Small intestine (tissue), 7 donors: Measurements from ENCODE around the gene CACNA2D2. TPM values are rescaled to one million over a fixed set of nuclear protein-coding genes. Genes with fewer than 3 reads are reported as not detected.

ENCODE experiments used
- DNase-seq, 2 donors: peaks; one replicate each; pipeline versions ENCODE4 v3.0.0 to v3.0.0-alpha.2; 2013
- FAIRE-seq: peaks from 2 replicates; lab custom pipeline; 2012; peaks lifted over from hg19 to GRCh38; lab: Jason Lieb, UNC
- H3K27ac ChIP-seq, 3 donors: one replicate each; pipeline ENCODE4 v1.5.1; 2013; ENCODE audit warnings: low read length in 2 of 3, mild to moderate bottlenecking in 2 of 3, control low read depth in 1 of 3, inconsistent platforms in 1 of 3, low read depth in 1 of 3, moderate library complexity in 1 of 3
- H3K27me3 ChIP-seq, 3 donors: one replicate each; pipeline ENCODE4 v1.6.1; 2013; ENCODE audit warnings: low read length in 3 of 3, inconsistent platforms in 1 of 3; ENCODE audit not compliant: control insufficient read depth in 3 of 3, insufficient read depth in 3 of 3
- H3K36me3 ChIP-seq, 3 donors: one replicate each; pipeline ENCODE4 v1.6.1; 2013; ENCODE audit warnings: low read length in 3 of 3, inconsistent platforms in 1 of 3, low read depth in 1 of 3, mild to moderate bottlenecking in 1 of 3, moderate library complexity in 1 of 3; ENCODE audit not compliant: control insufficient read depth in 3 of 3, insufficient read depth in 2 of 3
- H3K4me1 ChIP-seq, 3 donors: one replicate each; pipeline ENCODE4 v1.6.1; 2013; ENCODE audit warnings: low read length in 2 of 3, inconsistent platforms in 1 of 3, low read depth in 1 of 3, mild to moderate bottlenecking in 1 of 3, moderate library complexity in 1 of 3; ENCODE audit not compliant: control insufficient read depth in 3 of 3, insufficient read depth in 2 of 3
- H3K4me3 ChIP-seq, 3 donors: one replicate each; pipeline ENCODE4 v1.5.1; 2013; ENCODE audit warnings: low read length in 3 of 3, control low read depth in 1 of 3, inconsistent platforms in 1 of 3, low read depth in 1 of 3, mild to moderate bottlenecking in 1 of 3, moderate library complexity in 1 of 3
- H3K9me3 ChIP-seq, 2 donors: one replicate each; pipeline ENCODE4 v1.6.1; 2013; ENCODE audit warnings: low read depth in 1 of 2, low read length in 1 of 2; ENCODE audit not compliant: control insufficient read depth in 2 of 2, insufficient read depth in 1 of 2
- WGBS, 3 donors: extraction: QIAGEN DNeasy Blood & Tissue Kit; methylation state at CpG; one replicate each; pipeline ENCODE4 v1.1.7; 2013; 5-methylcytosine and 5-hydroxymethylcytosine counted together
- polyA plus RNA-seq, 4 donors: library from polyadenylated mRNA; stranded (reverse) in 3 of 4; unstranded in 1 of 4; fragments of 200-250 nt in 3 of 4; fragments of 120-200 nt in 1 of 4; gene quantifications; one replicate each; pipeline versions ENCODE4 v1.2.1 to v1.2.3, GENCODE V29; 2013
- donor health status: healthy with polysubstance abuse.
- donor health status: control.
- donor health status: control.
- donor health status: Bipolar disorder and iron deficiency.
- donor health status: healthy.

CACNA2D2 gene
- polyA plus RNA-seq, 4 donors, result 0.22 to 5.3 (median 0.89) TPM

DNA sequence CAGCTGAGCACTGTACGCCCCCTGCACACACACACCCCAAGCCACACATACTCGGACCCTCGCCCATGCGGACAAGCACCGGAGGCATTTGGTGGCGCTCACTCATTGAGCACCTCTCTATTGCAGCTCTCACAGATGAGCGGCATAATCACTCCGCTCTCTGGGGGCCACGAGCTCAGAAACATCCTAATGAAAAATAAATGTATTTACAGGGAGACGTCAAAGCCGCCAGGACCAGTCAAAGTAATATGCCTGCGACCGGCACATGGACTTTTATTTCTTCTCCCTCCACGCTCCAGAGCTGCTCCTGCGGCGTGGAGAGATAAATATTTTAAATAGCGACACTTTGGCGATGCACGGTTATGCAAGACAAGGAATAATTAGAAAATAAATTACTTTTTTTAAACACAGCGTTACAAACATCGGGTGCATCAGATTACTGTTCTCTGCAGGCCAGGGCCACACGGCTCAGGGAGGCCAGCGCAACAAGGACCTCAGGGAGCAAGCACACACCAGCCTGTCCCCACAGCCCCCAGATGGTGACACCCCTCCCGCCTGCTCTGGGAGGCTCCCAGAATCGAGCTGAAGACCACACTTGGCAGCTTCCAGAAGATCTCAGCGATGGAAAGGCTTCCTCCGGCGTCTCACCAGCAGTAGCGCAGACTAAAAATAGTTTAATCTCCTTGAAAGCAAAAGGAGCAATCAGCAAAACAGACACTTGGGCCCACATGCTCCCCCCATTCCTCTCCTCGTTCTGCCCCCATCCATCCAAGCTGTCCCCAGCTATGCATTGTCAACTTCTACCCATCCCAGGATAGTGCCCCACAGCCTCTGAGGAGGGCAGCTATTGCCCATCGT, 48.0 kb downstream of the CACNA2D2 start:
- Histone ChIP-seq H3K4me1 (peaks cover 0 to 9% (median 0%) of the 10 kb centered on the region in 3 donors), H3K36me3 (no peaks in the 10 kb centered on the region), H3K4me3 (no peak overlapping the region), H3K9me3 (no peaks in the 10 kb centered on the region), H3K27me3 (peaks cover 0 to 3% (median 0%) of the 10 kb centered on the region in 3 donors), H3K27ac (no peak overlapping the region)
- FAIRE-seq (no peak), DNase-seq (no peak)
- WGBS, 3 donors, result 74 to 86% (median 83%) methylated on average over 31 of the region's 31 CpGs

DNA sequence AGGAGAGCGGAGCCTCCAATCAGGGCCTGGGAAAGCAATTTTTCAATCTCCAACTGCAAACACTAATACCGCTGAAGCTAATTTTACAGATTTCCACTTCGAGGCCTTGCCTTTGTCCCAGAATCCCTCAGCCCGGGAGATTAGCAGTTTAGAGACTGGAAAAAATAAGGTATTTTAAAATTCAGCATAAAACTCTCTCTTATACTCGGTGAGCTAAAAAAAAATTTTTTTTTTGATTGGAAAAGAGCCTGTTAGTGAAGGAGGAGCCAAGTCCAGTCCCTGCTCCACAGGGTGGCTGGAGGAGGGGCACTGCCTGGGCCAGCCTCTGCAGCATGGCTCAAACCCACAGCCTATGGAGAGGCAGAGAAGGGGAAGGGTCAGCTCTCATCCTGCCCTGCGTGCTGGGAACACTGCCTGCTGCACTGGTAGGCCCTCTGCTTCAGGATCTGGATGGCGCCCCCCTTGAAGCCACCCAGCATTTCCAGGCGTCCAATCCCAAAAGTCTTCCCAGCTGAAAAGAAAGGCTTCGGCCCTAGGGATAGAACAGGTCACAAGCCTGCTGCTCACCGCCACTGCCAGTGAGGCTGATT, 48.9 kb downstream of the CACNA2D2 start:
- Histone ChIP-seq H3K27me3 (peaks cover 0 to 3% (median 0%) of the 10 kb centered on the region in 3 donors), H3K4me3 (no peak overlapping the region), H3K4me1 (peaks cover 0 to 17% (median 0%) of the 10 kb centered on the region in 3 donors), H3K9me3 (no peaks in the 10 kb centered on the region), H3K36me3 (no peaks in the 10 kb centered on the region), H3K27ac (no peak overlapping the region)
- DNase-seq (no peak), FAIRE-seq (no peak)
- WGBS, 3 donors, result 82 to 89% (median 83%) methylated on average over 10 of the region's 10 CpGs

DNA sequence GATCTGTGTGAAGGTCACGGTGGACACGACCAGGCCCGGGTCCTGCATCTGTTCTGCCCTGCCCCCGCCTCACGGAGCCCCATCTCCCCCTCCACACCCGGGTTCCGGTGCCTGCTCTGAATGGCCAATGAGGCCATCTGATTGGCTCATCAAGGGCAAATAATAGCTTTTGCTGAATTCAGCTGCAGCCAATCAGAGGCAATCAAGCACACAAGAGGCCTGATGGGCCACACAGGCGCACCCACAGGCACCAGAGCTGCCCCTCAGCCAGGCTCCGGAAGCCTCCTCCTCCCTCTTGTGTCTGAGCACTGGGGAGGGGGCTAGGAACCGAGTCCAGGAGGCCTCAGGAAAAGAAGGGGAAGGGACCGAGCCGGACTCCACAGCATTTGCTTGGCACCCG, 49.5 kb downstream of the CACNA2D2 start:
- no peaks in the 10 kb centered on the region for H3K9me3 ChIP-seq
- H3K4me3 ChIP-seq, result no peak overlapping the region
- peaks cover 0 to 3% (median 0%) of the 10 kb centered on the region in 3 donors for H3K27me3 ChIP-seq
- WGBS, 3 donors, result 72 to 80% (median 77%) methylated on average over 13 of the region's 13 CpGs
- no peak overlapping the region for H3K27ac ChIP-seq
- DNase-seq (no peak), FAIRE-seq (no peak)
- H3K36me3 ChIP-seq, result no peaks in the 10 kb centered on the region
- H3K4me1 ChIP-seq, result peaks cover 0 to 20% (median 0%) of the 10 kb centered on the region in 3 donors

DNA sequence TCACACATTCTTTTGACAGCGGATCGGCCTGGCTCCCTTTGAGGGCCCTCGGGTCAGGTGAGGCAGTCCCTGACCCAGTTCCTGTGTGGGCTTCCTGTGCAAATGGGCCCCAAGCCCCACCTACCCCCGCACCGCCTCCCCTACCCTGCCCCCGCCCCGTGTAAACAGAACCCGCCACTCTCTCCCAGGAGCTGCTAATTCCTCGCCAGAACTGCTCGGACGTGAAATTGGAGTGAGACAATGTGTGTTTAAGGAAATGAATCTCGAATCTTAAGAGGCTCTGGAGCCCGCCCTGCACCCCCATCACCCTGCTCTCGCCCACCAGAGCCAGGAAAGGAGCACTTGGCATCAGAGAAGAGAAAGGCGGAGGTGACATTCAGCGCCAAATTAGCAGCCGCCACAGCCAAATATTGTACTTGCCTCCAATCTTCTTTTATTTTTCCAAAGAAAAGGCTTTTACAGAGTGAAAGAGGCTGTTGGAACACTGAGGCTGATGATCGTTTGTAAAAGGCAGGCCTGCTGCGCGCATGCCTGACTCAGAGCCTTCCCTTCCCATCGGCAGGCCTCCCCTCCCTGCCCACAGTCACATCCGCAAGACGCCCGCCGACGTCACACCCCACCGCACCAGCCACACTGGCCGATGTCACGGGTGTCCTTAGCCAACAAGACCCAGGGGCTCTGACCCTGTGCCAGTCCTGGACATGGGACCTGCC, 53.1 kb downstream of the CACNA2D2 start:
- H3K27ac ChIP-seq, result peak overlapping the region in 2 of 3 donors; percentile 59 to 65
- H3K36me3 ChIP-seq, result no peaks in the 10 kb centered on the region
- no peak for FAIRE-seq
- no peaks in the 10 kb centered on the region for H3K9me3 ChIP-seq
- 28 to 59% (median 54%) methylated on average over 29 of the region's 29 CpGs for WGBS, 3 donors
- no peaks in the 10 kb centered on the region for H3K27me3 ChIP-seq
- peaks cover 0 to 17% (median 2%) of the 10 kb centered on the region in 3 donors for H3K4me1 ChIP-seq
- DNase-seq, result peak; percentile 28 to 55
- no peak overlapping the region for H3K4me3 ChIP-seq

DNA sequence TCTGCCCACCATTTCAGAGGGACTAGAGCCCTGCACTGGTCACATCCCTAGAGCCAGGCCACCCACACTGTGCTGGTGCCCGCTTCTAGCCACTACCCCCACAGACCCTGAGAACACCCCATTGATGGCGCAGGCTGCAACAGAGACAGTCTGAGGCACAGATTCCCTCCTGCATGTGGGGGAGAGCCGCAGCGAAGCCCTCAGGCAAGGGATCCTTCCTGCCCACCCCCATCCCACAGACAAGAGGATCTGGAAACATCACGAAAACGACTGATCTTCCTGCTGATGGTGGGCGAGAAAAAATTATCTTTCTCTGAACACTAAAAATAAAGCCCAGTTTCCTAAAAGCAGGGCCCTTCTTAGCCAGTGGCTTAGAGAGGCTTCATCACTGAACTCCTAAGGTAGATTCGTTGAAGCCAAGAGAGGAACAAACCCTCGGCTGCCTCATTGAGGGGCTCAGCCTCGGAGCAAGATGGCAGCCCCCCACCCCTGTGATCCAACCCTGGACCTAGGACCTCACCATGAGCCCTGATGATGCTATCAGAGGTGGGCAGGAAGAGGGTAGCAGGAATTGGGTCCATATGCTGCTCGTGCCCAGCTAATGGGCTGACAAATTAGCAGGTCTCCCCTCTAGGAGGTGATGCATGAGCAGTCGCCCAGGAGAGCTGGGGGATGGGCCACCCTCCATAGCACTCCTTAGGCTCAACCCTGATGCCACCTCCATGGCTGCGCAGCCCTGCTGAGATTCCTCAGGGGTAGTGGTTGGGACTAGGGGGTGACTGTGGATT, 54.5 kb downstream of the CACNA2D2 start:
- Histone ChIP-seq H3K4me3 (no peak overlapping the region), H3K27me3 (no peaks in the 10 kb centered on the region), H3K9me3 (no peaks in the 10 kb centered on the region), H3K36me3 (no peaks in the 10 kb centered on the region), H3K27ac (no peak overlapping the region), H3K4me1 (peaks cover 0 to 17% (median 2%) of the 10 kb centered on the region in 3 donors)
- DNase-seq, result no peak
- WGBS, 3 donors, result 87 to 93% (median 88%) methylated on average over 13 of the region's 13 CpGs
- no peak for FAIRE-seq

DNA sequence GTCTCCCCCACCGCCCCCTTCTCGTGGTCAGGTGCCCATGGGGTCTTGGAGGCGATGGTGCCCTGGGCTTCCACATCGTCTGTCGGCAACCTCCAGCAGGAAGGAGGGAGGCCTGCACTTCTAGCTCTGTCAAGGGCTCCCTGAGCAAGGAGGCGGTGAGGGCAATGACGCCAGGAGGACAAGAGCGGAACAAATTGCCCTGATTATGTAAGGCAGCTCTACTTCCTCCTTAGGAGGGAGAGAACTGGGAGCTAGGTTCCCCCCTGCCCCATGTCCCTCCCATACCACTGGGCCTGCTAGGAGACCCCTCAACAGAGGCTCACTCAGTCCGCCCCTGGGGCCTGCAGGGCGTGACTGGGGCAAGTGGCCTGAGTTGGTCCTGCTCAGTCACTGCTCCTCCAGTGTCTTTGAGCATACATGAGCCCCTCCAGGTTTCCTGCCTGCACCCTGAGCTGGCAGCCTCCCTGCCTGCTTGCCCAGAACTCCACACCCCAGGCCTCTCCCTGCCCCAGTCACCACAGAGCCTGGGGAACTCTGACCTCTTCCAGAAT, 56.1 kb downstream of the CACNA2D2 start:
- Histone ChIP-seq H3K4me1 (peaks cover 0 to 19% (median 2%) of the 10 kb centered on the region in 3 donors), H3K36me3 (no peaks in the 10 kb centered on the region), H3K27ac (no peak overlapping the region), H3K9me3 (no peaks in the 10 kb centered on the region), H3K27me3 (no peaks in the 10 kb centered on the region), H3K4me3 (no peak overlapping the region)
- DNase-seq, result peak in 1 of 2 donors; percentile 10
- 84 to 89% (median 86%) methylated on average over 10 of the region's 10 CpGs for WGBS, 3 donors
- no peak for FAIRE-seq

DNA sequence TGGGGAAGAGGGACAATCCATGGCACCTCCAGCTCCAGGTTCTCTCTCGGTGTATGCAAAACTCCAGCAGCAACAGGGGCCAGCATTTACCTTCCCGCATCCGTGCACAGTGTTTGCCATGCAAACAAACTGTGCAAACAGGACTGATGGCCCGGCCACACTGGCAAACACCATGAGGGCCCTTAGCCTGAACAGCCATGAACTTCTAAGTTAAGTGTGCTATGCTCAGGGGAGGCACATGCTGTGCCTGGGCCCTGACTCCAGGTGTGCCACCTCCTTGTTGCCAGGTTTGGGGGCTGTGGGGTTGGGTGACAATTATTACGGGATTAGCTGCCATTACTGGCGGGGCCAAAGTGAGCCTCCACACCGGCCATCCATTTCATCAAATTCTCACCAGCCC, 57.5 kb downstream of the CACNA2D2 start:
- whole genome bisulfite sequencing, 3 donors, result 61 to 80% (median 73%) methylated on average over 7 of the region's 7 CpGs
- no peaks in the 10 kb centered on the region for H3K27me3 ChIP-seq
- FAIRE-seq, result no peak
- no peaks in the 10 kb centered on the region for H3K9me3 ChIP-seq
- no peaks in the 10 kb centered on the region for H3K36me3 ChIP-seq
- H3K4me3 ChIP-seq, result no peak overlapping the region
- peaks cover 0 to 18% (median 2%) of the 10 kb centered on the region in 3 donors for H3K4me1 ChIP-seq
- H3K27ac ChIP-seq, result no peak overlapping the region
- DNase-seq, result peak; percentile 18 to 33
